HT1080 (cell line): ENCODE data around the gene IRAK2. TPM values are rescaled to one million over a fixed set of nuclear protein-coding genes. Genes with fewer than 3 reads are reported as not detected.

ENCODE experiments used
- small RNA-seq: library from RNA; depleted of rRNA; stranded (forward); fragments of <200 nt; gene quantifications from one replicate; pipeline ENCODE3, GENCODE V24; 2014
- total RNA-seq: library from RNA; depleted of rRNA; stranded (reverse); fragments of >200 nt; shearing (Covaris generic); gene quantifications from 2 replicates; pipeline ENCODE4 v1.2.3, GENCODE V29; 2014; rRNA removed

IRAK2 gene
- total RNA-seq, 1 experiment from 2014 or later, result 9.1 TPM

Small RNA genes lying within 50 kb of the gene (small RNA-seq; reads per million reads assigned to genes)
- gene RF02126, result not detected

Other genes with a start within 250 kb of the IRAK2 start
- 11.9 and 12.0 TPM in 2 replicates for gene IL17RC, start 247.8 kb upstream of the IRAK2 start, total RNA-seq
- gene CRELD1, start 231.1 kb upstream of the IRAK2 start, total RNA-seq, result 0.27 and 1.6 TPM in 2 replicates
- gene PRRT3, start 212.5 kb upstream of the IRAK2 start, total RNA-seq, result 1.0 and 1.3 TPM in 2 replicates
- gene EMC3, start 178.1 kb upstream of the IRAK2 start, total RNA-seq, result 41.2 and 73.5 TPM in 2 replicates
- gene FANCD2, start 138.5 kb upstream of the IRAK2 start, total RNA-seq, result 31.1 and 33.2 TPM in 2 replicates
- gene FANCD2OS, start 56.7 kb upstream of the IRAK2 start, total RNA-seq, result not detected in 2 replicates
- gene BRK1, start 49.2 kb upstream of the IRAK2 start, total RNA-seq, result 103 and 112 TPM in 2 replicates
- 25.3 and 31.6 TPM in 2 replicates for gene VHL, start 23.1 kb upstream of the IRAK2 start, total RNA-seq
- gene TATDN2, start 83.5 kb downstream of the IRAK2 start, total RNA-seq, result 13.4 and 15.7 TPM in 2 replicates
- 0.13 TPM in 1 of 2 replicates, not detected in the other for gene GHRL, start 128.0 kb downstream of the IRAK2 start, total RNA-seq
- 205 and 212 TPM in 2 replicates for gene SEC13, start 156.2 kb downstream of the IRAK2 start, total RNA-seq